BE2C (cell line): ENCODE results near the gene ETV6.

ENCODE experiments used
- DNase-seq: peaks from one replicate; pipeline ENCODE4 v3.0.0-alpha.2; 2020
- H3K27me3 ChIP-seq: fragments of 250-450 bp; sonication (Bioruptor Pico); 2 replicates; pipeline ENCODE4 v1.5.1; 2020; ENCODE audit warnings: mild to moderate bottlenecking
- H3K36me3 ChIP-seq: fragments of 250-450 bp; sonication (Bioruptor Pico); 2 replicates; pipeline ENCODE4 v1.5.1; 2020; ENCODE audit warnings: mild to moderate bottlenecking
- H3K4me1 ChIP-seq: fragments of 250-450 bp; sonication (Bioruptor Pico); 2 replicates; pipeline ENCODE4 v1.5.1; 2020
- H3K4me3 ChIP-seq: 2 replicates; pipeline ENCODE4 v1.5.1; 2011; ENCODE audit warnings: low read depth, low read length
- H3K9me3 ChIP-seq: fragments of 250-450 bp; sonication (Bioruptor Pico); 2 replicates; pipeline ENCODE4 v1.5.1; 2020
- CTCF ChIP-seq: IDR thresholded peaks from 2 replicates; pipeline ENCODE4 v1.5.1; 2012; ENCODE audit warnings: mild to moderate bottlenecking, low read depth, low read length

ETV6 gene

GRCh38 chr12:11726659-11727058, 77.2 kb downstream of the ETV6 start:
- DNase-seq = no peak
- Histone ChIP-seq H3K9me3 (no peaks in the 10 kb centered on the region), H3K4me3 (no peak overlapping the region), H3K4me1 (no peaks in the 10 kb centered on the region), H3K27me3 (no peaks in the 10 kb centered on the region), H3K36me3 (no peaks in the 10 kb centered on the region)
- no peak for TF ChIP-seq CTCF

- no peaks in the 10 kb centered on the region for H3K4me1 ChIP-seq
- no peak overlapping the region for H3K4me3 ChIP-seq
- no peaks in the 10 kb centered on the region for H3K9me3 ChIP-seq
- H3K27me3 ChIP-seq = no peaks in the 10 kb centered on the region
- DNase-seq = no peak
- no peak for TF ChIP-seq CTCF
- no peaks in the 10 kb centered on the region for H3K36me3 ChIP-seq
Measured at GRCh38 chr12:11727133-11727664, 77.7 kb downstream of the ETV6 start.

GRCh38 chr12:11728154-11728755, 78.8 kb downstream of the ETV6 start:
- Histone ChIP-seq H3K4me1 (no peaks in the 10 kb centered on the region), H3K36me3 (no peaks in the 10 kb centered on the region), H3K4me3 (no peak overlapping the region), H3K9me3 (no peaks in the 10 kb centered on the region), H3K27me3 (no peaks in the 10 kb centered on the region)
- no peak for TF ChIP-seq CTCF
- DNase-seq = no peak

GRCh38 chr12:11729008-11729407, 79.5 kb downstream of the ETV6 start:
- H3K4me3 ChIP-seq = no peak overlapping the region
- no peaks in the 10 kb centered on the region for H3K4me1 ChIP-seq
- no peaks in the 10 kb centered on the region for H3K36me3 ChIP-seq
- TF ChIP-seq CTCF = no peak
- H3K27me3 ChIP-seq = no peaks in the 10 kb centered on the region
- no peak for DNase-seq
- no peaks in the 10 kb centered on the region for H3K9me3 ChIP-seq

GRCh38 chr12:11729439-11730150, 80.1 kb downstream of the ETV6 start:
- TF ChIP-seq CTCF = no peak
- no peak for DNase-seq
- no peak overlapping the region for H3K4me3 ChIP-seq
- no peaks in the 10 kb centered on the region for H3K4me1 ChIP-seq
- no peaks in the 10 kb centered on the region for H3K27me3 ChIP-seq
- no peaks in the 10 kb centered on the region for H3K36me3 ChIP-seq
- H3K9me3 ChIP-seq = no peaks in the 10 kb centered on the region
